NCI-H1694 treated with DMSO at 0.1 percent for 48 hours (cell line): ENCODE measurements around the gene CD200.

ENCODE experiments used
- DNase-seq: peaks from one replicate; lab custom pipeline; 2025; lab: John Stamatoyannopoulos, UW

CD200 gene

DNA sequence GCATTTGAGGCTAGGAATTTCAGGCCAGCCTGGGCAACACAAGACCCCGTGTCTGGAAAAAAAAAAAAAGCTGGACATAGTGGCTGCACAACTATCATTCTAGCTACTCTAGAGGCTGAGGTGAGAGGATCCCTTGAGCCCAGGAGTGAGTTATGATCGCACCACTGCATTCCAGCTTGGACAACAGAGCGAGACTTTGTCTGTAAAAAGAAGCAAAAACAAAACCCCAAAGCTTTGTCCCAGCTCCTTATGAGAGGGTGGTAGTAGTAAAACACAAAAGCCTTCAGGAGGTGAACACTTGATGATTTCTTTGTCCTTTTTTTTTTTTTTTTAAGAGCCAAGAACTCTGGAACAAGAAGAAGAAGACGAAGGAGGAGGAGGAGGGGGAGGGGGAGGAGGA is 1.1 kb upstream of the CD200 start:
- DNase-seq: no peak

- DNase-seq: peak; percentile 8
These were observed 693 bp downstream of the CD200 start for GRCh38 chr3:112333381-112334317.

- DNase-seq: no peak
These were observed 1.9 kb downstream of the CD200 start for GRCh38 chr3:112334691-112335433.

DNA sequence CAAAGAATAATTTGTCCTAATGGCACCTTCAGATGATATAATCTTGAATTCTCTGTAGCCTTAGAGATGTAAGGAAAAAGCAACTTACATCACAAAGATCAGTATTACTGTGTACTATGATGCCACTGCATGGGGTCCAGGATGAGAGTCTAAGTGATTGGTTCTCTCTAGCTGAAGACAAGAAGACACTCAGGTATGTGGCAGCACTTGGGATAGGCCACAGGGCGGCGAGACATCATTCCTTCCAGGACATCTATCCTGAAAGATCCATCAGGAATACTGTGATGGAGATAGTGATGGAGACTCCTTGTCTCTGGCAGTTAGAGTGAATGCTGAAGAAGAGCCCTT is 2.5 kb downstream of the CD200 start:
- DNase-seq: no peak

- no peak for DNase-seq
These were observed 5.2 kb downstream of the CD200 start for GRCh38 chr3:112338021-112338726.

DNA sequence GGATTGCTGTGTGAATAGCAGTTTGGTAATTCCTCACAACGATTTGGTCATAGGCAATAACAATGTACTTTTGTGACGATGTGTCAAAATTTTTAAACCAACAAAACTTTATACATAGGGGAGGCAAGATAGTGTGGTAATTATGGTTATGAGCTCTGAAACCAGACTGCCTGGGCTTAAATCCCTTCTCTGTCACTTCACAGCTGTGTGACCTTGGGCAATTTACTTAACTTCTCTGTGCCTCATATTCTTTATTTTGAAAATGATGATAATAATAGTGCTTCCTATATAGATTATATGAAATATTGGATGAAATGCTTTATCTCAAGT is 5.7 kb downstream of the CD200 start:
- DNase-seq: no peak

DNA sequence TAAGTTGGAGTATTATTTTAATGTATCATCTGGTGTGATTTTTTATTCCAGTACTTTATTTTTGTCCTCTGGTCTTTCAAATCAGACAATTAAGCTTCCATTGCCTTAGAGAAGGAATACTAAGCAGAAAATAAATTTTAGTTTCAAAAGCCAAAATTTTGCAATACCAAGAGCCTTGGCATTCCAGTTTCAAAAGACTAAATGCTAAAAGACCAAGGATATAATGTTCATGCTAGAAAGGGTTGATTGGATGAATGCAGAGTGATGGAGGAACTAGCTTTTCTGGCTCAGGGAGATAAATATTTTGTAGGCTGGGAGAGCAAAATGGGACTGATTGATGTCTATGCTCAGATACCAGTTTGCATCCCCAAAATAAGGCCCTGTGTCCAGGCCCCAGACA is 6.2 kb downstream of the CD200 start:
- no peak for DNase-seq

GRCh38 chr3:112339609-112340008 is 6.7 kb downstream of the CD200 start:
- no peak for DNase-seq

GRCh38 chr3:112341386-112341785 is 8.4 kb downstream of the CD200 start:
- no peak for DNase-seq

DNA sequence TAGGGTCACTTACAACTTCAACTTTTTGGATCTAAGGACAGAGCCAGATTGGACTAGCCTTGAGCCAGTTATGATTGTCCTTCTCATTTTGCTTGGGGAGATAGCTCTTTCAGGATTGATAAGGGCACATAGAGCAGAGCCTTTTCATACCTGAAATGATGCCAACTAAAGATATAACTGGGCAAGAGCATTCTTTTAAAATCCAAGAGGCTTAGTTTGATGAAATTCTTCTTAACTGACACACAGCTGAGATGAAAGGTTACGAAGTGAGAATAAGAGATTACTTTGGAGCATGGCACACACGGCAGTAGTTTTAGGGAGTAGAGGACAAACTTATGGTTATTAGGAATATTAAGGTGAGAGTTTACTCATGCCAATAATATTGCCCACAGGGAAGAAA is 12.7 kb downstream of the CD200 start:
- DNase-seq: no peak

GRCh38 chr3:112346491-112347122 is 13.7 kb downstream of the CD200 start:
- DNase-seq: no peak

GRCh38 chr3:112348943-112349342 is 16.0 kb downstream of the CD200 start:
- DNase-seq: no peak

DNA sequence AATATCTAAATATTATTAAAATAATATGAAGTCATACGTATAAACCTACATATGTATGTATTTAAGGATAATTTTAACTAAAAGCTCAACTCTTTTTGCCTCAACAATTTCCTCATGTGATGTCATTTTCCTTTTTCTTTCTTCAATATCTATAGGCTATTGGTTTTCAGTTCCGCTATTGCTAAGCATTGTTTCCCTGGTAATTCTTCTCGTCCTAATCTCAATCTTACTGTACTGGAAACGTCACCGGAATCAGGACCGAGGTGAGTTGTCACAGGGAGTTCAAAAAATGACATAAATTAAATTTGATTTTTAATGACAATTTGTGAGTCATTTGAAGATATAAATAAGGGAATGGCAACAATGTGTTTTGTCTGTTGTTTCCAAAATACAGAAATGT is 16.6 kb downstream of the CD200 start:
- no peak for DNase-seq

DNA sequence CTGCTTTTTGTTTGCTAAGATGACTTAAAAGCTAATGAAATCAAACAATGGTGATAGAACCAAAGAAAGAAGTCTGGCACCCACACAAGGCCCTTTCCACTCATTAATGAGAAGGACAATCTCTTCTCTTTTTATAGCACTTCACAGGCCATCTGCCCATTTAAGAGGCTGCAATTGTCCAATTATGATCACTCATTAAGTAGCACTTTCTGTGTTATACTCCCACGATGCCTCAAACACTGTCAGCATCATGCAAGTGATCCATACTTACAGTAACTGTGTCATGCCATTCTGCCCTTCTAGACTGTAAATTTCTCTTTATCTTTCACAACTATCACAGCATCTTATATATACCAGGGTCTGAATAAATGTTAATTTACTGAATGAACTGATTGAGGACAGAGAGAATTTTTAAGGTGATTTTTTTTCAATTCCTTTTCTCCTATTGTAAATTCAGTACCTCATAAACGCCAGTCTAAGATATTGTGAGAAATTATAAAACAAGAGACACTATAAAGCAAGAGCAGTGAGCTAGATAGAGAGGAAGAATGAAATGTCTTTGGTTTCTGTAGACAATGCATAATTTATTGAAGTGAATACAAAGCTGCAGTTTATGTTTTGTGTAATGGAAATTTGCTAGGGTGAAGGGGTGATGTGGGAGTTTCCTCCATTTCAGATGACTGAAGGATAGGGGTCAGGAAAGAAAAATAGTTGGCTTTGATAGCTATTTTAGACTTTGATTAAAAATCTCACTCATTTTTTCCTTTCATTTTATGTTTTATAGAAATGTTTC is 17.3 kb downstream of the CD200 start:
- DNase-seq: no peak

DNA sequence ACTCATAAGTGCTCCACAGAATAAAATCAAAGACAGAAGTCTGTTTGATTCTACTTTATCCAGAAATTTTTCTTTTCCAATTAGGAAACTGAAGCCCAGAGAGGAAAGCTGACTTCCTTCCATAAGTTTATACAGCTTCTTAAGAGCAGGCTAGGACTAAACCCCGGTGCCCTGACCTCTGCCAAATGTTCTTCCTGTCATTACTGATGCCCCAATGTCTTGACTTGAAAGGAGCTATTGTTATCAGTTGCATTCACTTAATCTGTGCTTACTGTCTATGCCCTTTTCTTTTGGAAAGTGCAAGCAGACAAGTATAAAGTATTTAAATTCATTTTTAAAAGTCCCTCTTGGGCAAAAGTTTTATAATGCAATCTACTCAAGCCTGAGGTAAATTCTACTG is 18.1 kb downstream of the CD200 start:
- no peak for DNase-seq

DNA sequence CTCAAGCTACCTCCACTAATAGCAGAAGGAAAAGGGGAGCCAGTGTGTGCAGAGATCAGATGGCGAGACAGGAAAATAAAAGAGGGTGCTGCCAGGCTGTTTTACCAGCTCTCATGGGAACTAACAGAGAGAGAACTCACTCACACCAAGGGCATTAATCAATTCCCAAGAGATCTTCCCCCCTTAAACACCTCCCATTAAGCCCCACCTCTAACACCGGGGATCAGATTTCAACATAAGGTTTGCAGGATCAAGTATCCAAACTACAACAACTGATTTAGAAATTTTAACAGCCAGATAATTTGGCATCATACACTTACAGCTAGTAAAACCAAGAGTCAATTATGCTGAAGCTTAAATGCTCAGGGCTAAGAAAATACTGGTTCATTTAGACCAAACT is 18.9 kb downstream of the CD200 start:
- DNase-seq: no peak

GRCh38 chr3:112352720-112353119 is 19.8 kb downstream of the CD200 start:
- no peak for DNase-seq

GRCh38 chr3:112353365-112353764 is 20.4 kb downstream of the CD200 start:
- DNase-seq: no peak

GRCh38 chr3:112354642-112355306 is 21.8 kb downstream of the CD200 start:
- DNase-seq: no peak

- DNase-seq: no peak
These were observed 22.3 kb downstream of the CD200 start for GRCh38 chr3:112355307-112355687.
